LNCaP clone FGC (cell line): ENCODE results near the gene LIN7C.

Experiments
- DNase-seq: peaks from one replicate; pipeline ENCODE4 v3.0.0-alpha.2; 2011; ENCODE audit warnings: low read depth
- H3K4me3 ChIP-seq: 2 replicates; pipeline ENCODE4 v1.5.1; 2011; ENCODE audit warnings: mild to moderate bottlenecking, low read depth, low read length, control low read depth
- TF ChIP-seq, protein P1 (sequence below): IDR thresholded peaks from 2 replicates; pipeline ENCODE4 v1.5.1; 2012; ENCODE audit warnings: mild to moderate bottlenecking; ENCODE audit not compliant: control insufficient read depth, insufficient read depth; ENCODE audit errors: extremely low read depth

LIN7C gene

DNA sequence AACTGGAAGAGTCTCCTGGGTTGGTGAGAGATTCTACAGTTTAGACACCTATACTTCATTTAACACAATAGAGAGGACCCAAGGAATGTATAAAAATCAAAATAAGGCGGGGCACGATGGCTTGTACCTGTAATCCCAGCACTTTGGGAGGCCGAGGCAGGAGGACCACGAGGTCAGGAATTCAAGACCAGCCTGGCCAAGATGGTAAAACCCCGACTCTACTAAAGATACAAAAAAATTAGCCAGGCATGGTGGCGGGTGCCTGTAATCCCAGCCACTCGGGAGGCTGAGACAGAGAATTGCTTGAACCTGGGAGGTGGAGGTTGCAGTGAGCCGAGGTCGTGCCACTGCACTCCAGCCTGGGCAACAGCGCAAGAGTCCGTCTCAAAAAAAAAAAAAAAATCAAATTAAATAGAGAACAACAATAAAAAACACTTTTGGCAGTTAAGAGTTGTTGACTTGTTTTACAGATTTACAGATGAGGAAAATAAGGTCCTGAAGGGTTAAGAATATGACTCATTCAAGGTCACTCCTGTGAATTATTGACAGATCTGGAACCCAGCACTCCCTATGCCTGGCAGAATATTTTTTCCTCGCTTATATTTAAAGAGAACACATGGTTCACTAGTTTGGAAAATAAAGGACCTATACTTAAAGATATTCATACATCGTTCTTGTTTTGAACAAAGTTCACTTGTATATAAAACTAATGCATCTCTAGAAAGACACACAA lies 39.2 kb downstream of the LIN7C start:
- no peak overlapping the region for H3K4me3 ChIP-seq
- TF ChIP-seq, protein P1, sequence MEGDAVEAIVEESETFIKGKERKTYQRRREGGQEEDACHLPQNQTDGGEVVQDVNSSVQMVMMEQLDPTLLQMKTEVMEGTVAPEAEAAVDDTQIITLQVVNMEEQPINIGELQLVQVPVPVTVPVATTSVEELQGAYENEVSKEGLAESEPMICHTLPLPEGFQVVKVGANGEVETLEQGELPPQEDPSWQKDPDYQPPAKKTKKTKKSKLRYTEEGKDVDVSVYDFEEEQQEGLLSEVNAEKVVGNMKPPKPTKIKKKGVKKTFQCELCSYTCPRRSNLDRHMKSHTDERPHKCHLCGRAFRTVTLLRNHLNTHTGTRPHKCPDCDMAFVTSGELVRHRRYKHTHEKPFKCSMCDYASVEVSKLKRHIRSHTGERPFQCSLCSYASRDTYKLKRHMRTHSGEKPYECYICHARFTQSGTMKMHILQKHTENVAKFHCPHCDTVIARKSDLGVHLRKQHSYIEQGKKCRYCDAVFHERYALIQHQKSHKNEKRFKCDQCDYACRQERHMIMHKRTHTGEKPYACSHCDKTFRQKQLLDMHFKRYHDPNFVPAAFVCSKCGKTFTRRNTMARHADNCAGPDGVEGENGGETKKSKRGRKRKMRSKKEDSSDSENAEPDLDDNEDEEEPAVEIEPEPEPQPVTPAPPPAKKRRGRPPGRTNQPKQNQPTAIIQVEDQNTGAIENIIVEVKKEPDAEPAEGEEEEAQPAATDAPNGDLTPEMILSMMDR: no peak
- DNase-seq: no peak

DNA sequence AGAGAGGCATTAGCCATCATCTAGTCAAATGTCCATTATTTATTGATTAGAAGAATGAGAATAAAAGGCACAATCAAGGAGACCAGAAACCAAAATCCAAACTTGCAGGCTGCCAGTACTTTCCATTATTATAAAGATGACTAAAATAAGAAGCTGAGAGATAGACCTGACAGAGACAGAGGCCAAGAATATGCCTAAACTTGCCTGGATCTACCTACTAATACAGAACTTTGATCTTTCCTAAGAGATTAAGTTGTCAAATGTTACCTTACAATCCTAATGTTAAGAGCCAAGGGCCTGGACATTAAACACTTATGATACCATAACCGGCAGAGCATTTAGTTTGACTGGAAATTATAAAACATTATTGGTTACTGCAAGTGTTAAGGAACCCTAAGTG lies 40.2 kb downstream of the LIN7C start:
- no peak overlapping the region for H3K4me3 ChIP-seq
- TF ChIP-seq, protein P1: no peak
- DNase-seq: no peak

DNA sequence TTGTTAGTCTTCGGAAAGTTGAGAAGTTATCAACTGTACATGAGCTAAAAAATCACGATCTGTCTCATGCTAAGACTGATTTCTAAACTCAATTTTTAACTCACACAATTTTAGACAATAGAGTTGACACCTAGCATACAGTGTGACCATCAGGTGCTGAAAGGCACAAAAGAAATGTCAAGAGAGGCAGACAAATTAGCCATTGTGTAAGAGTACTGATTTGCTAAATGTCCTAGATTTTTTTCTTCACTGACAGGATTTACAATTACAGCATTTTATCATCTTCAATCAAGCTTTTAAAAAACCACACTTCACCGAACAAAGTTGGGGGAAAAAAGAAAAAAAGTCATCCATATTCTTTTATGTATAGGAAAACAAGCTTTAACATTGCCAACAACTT lies 40.9 kb downstream of the LIN7C start:
- H3K4me3 ChIP-seq: no peak overlapping the region
- TF ChIP-seq, protein P1: no peak
- no peak for DNase-seq

DNA sequence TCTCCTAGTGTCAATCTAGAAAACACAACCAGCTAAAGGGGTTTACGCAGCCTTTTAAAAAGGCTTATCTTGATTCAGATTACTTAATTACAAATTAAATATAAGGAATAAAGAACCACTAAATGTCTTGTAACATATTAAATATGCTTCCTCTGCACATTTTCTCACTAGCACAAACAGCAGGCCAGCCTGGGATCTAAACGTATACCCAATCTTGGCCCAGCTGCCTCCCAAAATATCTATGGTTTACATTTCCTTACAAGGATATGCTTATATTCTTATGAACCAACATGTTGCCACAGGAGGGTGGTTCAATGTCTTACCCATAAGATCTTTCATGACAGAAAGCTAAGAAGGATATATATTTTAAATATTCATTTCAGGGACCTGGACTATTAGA lies 41.7 kb downstream of the LIN7C start:
- TF ChIP-seq, protein P1: no peak
- no peak overlapping the region for H3K4me3 ChIP-seq
- no peak for DNase-seq

DNA sequence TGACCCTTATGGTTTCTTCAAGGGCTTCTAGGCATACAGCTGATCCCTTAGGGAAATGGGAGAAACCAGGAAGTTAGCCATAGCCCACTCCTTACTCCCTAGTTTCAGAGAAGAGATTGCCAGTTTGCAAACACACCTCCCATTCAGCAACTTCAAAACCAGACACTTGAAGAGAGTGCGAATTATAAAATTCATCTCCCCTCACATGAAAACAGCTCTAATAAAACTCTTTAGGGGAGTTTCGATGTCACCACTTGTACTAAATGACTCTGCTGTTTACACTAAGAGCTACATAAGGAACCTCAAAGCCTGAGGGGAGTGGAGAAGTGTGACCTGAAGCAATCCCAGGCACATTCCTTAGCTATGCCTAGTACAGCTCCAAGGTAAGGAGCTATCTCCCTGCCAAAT lies 42.3 kb downstream of the LIN7C start:
- no peak overlapping the region for H3K4me3 ChIP-seq
- TF ChIP-seq, protein P1: no peak
- no peak for DNase-seq

DNA sequence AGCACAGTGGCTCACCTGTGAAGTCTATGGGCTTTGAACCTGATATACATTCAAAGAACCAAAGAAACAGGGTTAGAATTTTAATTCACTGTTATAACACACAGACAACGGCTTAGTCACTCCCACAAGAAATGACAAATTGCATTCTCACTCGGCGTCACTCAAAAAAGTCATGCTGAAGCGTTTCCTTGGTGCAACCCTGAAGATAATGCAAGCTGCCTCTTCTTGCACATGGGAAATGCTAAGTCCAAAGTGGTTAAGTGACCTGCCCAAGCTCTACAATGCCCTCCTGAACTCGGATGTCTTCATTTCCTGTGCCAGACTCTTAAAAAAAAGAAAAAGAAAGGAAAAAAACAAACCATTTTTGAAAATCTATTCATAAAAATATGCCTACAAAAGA lies 44.0 kb downstream of the LIN7C start:
- TF ChIP-seq, protein P1: no peak
- no peak overlapping the region for H3K4me3 ChIP-seq
- DNase-seq: no peak
